ENCODE results near the gene HSFX3. TPM values are rescaled to one million over a fixed set of nuclear protein-coding genes. Genes with fewer than 3 reads are reported as not detected.
"Not testable (repeated sequence)": the region's sequence is repeated elsewhere in the genome, so short reads cannot be mapped to it uniquely, and the experiment has no call there.

HSFX3 gene
- total RNA-seq: not detected

DNA sequence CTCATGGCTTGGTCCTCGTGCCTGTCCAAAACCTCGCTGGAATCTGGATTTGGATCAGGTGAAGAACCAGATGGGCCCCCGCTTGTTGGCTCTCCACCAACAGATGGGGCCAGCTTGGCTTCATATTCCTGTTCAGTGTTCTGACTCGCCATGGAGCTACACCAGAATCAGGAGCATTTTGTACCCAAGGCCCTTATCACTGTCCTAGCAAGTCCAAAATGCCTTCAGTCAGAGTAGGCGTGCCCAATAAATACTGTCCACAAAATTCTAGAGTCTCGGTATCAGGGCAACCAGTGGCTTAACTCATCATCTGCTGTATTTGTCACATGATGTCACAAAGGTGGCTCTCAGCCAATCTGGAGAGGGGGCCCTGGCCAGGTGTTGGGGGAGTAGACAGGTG is at the start of gene HSFX3:
Gene HSFX3, minus strand, starts transcription at position 224 of the 400 bp plus-strand sequence. Its CDS starts 72 bp downstream, at position 152.
- intact Hi-C loops (cut with DNase I); DNase-seq (ENCODE audit: low spot score); ATAC-seq: not testable (repeated sequence)

GRCh38 chrX:149598603-149599002 is 48.9 kb upstream of the HSFX3 start:
- DNase-seq (ENCODE audit: low spot score); intact Hi-C loops (cut with DNase I); ATAC-seq: not testable (repeated sequence)

GRCh38 chrX:149595943-149596342 is 46.2 kb upstream of the HSFX3 start:
- intact Hi-C loops (cut with DNase I); DNase-seq (ENCODE audit: low spot score); ATAC-seq: not testable (repeated sequence)

- intact Hi-C loops (cut with DNase I); ATAC-seq; DNase-seq (ENCODE audit: low spot score): not testable (repeated sequence)
Observed at GRCh38 chrX:149595214-149595613, 45.5 kb upstream of the HSFX3 start, which contains the start of gene HSFX2. Gene HSFX2 (minus strand): TSS chrX:149595314. CDS start chrX:149594700, 614 bp downstream.

GRCh38 chrX:149590993-149591392 is 41.3 kb upstream of the HSFX3 start:
- DNase-seq (ENCODE audit: low spot score); intact Hi-C loops (cut with DNase I); ATAC-seq: not testable (repeated sequence)

DNA sequence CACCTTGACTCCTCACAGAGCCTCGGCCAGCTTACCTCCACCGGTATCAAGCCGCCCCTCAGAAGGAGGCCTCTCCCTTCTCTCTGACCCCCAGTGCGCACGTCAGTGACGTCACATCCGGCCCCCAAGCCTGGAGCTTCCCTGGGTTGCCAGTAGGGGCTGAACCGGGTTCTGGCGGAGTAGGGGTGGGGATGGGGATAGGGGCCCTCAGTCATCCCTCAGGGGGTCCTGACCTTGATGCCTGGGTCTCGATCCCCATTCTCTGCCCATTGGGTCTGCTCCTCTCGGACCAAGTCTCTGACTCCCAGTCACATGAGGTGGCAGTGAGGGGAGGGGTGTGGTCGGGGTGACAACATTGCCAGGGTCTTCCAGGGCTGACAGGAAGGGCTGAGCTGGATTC is 37.6 kb upstream of the HSFX3 start, which contains the start of gene MAGEA9B:
Gene MAGEA9B, minus strand, starts transcription at position 101 of the 400 bp plus-strand sequence. CDS start 4,280 bp downstream, outside the sequence.
- ATAC-seq; DNase-seq (ENCODE audit: low spot score); intact Hi-C loops (cut with DNase I): not testable (repeated sequence)

- ATAC-seq: peak; percentile 40
- DNase-seq (ENCODE audit: low spot score); intact Hi-C loops (cut with DNase I): not testable (repeated sequence)
Observed at GRCh38 chrX:149585631-149586030, 35.9 kb upstream of the HSFX3 start.

DNA sequence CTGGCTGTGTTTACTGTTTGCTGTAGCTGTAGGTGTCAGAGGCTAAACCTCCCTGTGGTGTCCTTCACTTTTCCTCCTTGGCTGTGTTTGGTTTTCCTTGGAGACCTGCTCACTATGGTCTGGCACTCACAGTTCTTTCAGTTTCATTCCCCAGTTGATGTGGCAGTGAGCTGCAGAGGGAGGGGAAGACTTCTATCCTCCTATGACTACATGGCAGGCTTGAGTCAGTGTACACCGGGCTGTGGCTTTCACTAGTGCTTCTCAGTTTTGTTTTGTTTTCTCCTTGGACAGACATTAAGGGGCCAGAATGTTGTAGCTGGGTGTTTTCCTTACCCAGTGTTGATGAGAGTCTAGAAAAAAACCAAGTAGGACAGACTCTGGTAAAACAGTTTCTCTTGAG is 23.7 kb upstream of the HSFX3 start:
- ATAC-seq; intact Hi-C loops (cut with DNase I); DNase-seq (ENCODE audit: low spot score): not testable (repeated sequence)

DNA sequence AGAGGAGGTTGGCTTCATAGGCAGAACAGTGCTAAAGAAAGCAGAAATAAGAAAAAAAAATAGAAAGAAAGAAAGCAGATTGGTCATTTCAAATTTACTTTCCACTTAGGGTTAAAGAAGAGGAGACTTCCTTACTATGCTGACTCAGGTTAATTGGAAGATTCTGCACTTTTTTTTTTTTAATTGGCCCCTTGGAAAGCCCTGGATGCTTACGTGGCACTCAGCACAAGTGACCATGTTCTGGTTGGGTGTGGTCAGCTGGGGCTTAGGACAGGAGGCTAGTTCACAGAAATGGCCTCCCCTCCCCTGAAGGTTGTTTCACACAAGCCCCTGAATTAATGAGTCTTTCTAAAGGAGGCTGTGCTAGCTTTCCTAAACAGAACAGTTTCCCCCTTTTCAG is 23.0 kb upstream of the HSFX3 start:
- ATAC-seq (no peak), DNase-seq (ENCODE audit: low spot score) (no peak)
- intact Hi-C loops (cut with DNase I): no loop called here

GRCh38 chrX:149571770-149572169 is 22.0 kb upstream of the HSFX3 start:
- DNase-seq (ENCODE audit: low spot score): no peak
- intact Hi-C loops (cut with DNase I): no loop called here
- ATAC-seq: no peak

DNA sequence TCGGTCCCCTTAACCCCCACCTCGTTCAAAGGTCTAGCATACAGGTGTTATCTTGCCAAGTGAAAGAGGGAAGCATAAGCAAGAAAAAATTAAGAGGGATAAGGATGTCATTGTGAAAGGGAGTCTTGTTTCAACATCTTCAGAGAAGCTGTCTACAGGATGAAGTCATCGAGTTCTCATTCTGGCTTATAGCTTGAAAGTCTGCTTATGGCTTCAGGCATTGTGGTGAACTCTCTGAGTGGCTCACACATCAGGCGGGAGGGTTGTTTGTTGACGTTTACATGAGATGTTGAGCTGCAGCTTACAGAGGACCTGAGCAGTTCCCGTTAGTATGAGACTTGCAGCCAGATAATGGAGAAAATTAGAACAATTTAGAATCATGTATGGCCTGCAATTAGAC is 20.9 kb upstream of the HSFX3 start:
- ATAC-seq (no peak), DNase-seq (ENCODE audit: low spot score) (no peak)
- intact Hi-C loops (cut with DNase I): no loop called here

- intact Hi-C loops (cut with DNase I): no loop called here
- ATAC-seq (no peak), DNase-seq (ENCODE audit: low spot score) (no peak)
Observed at GRCh38 chrX:149569770-149570169, 20.0 kb upstream of the HSFX3 start.

DNA sequence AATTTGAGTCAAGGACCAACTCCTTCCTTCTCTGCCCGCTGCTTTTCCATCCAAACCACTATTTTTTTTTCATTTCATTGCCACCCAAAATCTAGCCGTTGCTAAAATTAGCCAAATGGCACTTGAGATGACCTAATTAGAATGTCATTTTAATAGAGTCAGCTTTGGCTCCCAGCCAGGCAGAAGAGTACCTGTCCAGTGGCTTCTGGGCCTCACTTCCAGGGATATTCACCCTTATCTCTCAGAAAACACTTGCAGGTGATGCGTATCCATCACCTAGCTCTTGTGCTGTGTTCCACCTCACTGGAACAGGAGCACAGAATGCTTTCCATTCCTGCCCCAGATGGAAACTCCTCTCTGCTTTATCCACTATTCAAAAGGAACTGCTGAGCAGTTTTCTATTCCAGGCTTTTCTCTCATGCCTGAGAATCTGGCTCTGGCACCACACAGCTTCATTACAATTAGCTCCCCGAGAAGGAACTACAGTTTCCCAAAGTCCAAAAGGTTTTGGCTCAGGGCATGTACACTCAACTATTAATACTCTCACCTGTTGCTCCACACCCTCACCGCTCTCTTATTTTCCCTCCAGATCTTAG is 19.1 kb upstream of the HSFX3 start:
- DNase-seq (ENCODE audit: low spot score) (no peak), ATAC-seq (no peak)
- intact Hi-C loops (cut with DNase I): no loop called here

GRCh38 chrX:149567621-149568417 is 18.1 kb upstream of the HSFX3 start:
- intact Hi-C loops (cut with DNase I): no loop called here
- DNase-seq (ENCODE audit: low spot score) (no peak), ATAC-seq (no peak)

- intact Hi-C loops (cut with DNase I): no loop called here
- DNase-seq (ENCODE audit: low spot score) (no peak), ATAC-seq (no peak)
Observed at GRCh38 chrX:149563359-149563758, 13.6 kb upstream of the HSFX3 start.

DNA sequence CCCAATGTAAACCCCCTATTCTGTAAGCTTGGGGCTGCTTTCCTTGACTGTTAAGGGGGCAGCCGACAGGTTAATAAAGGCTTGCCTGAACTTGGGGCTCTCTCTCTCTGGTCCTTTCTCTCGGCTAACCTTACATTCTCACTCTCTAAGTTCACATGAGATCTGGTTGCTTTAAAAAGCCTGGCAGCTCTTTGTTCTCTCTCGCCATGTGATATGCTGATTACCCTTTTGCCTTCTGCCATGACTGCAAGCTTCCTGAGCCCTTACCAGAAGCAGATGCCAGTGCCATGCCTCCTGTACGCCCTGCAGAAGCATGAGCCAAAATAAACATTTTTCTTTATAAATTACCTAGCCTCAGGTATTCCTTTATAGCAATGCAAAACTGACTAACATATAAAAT is 5.5 kb upstream of the HSFX3 start:
- DNase-seq (ENCODE audit: low spot score); ATAC-seq; intact Hi-C loops (cut with DNase I): not testable (repeated sequence)

DNA sequence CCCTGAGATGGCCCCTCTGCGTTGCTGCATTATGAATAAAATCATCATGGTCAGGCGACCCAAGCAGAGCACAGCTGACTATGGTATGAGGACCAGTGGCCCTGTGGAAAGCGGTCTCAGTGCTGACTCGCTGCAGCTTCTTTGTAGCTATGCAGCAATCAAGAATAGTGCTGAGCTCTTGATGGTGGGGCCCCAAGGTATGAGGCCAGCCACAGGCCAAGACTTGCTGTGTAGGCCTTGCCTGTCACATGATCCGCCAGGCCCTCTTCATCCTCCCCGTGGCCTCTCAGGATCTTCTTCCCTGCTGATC is 2.2 kb upstream of the HSFX3 start:
- DNase-seq (ENCODE audit: low spot score); ATAC-seq; intact Hi-C loops (cut with DNase I): not testable (repeated sequence)

DNA sequence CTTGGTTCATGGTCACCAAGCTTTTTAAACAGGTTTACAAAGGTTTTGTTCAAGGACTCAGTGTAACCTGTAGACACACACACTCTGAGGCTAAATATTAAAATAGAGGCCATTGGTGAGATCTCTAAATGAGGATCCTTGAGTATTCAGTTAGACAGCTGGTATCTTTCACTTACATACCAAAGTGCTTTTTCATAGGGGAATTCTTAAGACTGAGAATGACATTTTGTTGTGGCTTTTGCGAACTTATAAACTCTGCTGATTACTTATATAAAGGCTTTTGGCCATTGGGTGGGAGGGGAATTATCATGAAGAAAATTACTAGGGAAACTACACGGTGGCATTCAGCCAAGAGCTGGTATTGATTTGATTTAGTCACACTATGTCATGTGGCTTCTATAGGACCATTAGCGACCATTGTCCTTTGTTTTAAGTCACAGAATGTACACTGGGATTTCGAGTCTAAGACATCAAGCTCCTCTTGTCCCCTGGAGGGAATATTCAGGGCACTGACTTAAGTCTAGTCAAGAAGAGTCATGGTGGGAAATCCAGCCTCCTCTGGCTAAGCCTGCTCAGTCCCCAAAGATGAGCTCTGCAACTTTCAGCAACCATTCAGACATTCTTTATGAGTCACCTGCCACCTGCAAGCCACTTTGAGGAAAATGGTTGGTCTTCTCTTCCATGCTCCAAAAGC is 1.7 kb upstream of the HSFX3 start:
- intact Hi-C loops (cut with DNase I); ATAC-seq; DNase-seq (ENCODE audit: low spot score): not testable (repeated sequence)

GRCh38 chrX:149550454-149550853 is 730 bp upstream of the HSFX3 start:
- DNase-seq (ENCODE audit: low spot score); ATAC-seq; intact Hi-C loops (cut with DNase I): not testable (repeated sequence)

Measured in sciatic nerve (tissue), 2 donors.